Retinal pigment epithelial cell (primary cell): Measurements from ENCODE around the gene CAB39L.
A peak's percentile ranks its signal among the peaks of the same experiment; 100 is the strongest.

ENCODE experiments used
- DNase-seq: peaks from one replicate; pipeline ENCODE4 v3.0.0-alpha.2; 2010; ENCODE audit warnings: low read depth
- H3K4me3 ChIP-seq: 2 replicates; pipeline ENCODE4 v1.5.1; 2011; ENCODE audit warnings: mild to moderate bottlenecking, low read length, control low read depth, moderate library complexity
- TF ChIP-seq, protein P1 (sequence below): conservative IDR thresholded peaks from 2 replicates; pipeline ENCODE4 v1.5.1; 2011; ENCODE audit warnings: low read depth, low read length, control low read depth, inconsistent platforms

Gene CAB39L

DNA sequence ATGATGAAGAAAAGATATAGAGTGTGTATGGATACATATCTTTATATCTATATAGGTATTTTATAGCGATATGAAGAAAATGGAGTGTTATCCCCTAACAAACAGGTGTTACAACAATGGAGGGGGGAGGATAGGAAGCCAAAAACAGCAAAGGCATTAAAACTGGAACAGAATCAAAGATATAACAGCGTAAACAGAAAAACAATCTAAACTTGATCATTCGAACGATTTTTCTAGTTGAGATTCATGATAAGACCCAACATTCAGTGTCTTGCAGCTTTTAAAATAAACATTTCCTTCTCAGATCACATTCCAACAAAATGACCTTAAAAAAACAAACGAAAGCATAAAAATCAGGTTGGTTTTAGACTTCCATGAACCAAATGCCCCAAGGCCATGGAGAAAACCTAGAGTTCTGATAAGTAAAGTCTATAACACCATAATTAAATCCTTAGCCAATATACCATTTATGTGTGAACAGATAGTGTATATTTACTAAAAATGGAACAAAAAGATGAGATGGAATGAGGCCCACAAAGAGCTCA lies 55.7 kb downstream of the CAB39L start:
- TF ChIP-seq, protein P1, sequence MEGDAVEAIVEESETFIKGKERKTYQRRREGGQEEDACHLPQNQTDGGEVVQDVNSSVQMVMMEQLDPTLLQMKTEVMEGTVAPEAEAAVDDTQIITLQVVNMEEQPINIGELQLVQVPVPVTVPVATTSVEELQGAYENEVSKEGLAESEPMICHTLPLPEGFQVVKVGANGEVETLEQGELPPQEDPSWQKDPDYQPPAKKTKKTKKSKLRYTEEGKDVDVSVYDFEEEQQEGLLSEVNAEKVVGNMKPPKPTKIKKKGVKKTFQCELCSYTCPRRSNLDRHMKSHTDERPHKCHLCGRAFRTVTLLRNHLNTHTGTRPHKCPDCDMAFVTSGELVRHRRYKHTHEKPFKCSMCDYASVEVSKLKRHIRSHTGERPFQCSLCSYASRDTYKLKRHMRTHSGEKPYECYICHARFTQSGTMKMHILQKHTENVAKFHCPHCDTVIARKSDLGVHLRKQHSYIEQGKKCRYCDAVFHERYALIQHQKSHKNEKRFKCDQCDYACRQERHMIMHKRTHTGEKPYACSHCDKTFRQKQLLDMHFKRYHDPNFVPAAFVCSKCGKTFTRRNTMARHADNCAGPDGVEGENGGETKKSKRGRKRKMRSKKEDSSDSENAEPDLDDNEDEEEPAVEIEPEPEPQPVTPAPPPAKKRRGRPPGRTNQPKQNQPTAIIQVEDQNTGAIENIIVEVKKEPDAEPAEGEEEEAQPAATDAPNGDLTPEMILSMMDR = no peak
- DNase-seq = no peak

DNA sequence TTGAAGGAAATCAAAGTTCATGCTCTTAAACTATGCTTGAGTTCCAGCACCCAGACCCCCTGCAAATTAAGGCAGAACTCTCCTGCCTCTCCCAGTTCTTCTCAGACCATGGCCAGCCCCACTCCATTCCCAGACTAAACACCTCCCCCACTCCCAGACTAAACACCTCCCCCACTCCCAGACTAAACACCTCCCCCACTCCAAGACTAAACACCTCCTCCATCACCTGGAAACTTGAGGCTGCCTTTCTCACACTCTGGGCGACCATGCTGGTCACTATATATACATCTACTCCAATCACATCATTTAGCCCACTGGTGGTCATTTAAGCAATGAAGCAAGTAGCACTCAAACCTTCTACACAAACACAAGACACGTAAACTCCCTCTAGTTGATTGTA lies 57.2 kb downstream of the CAB39L start:
- no peak overlapping the region for H3K4me3 ChIP-seq
- DNase-seq = no peak
- TF ChIP-seq, protein P1 = no peak

More for the DNA sequence above, 55.7 kb downstream of the CAB39L start:
- no peak overlapping the region for H3K4me3 ChIP-seq

DNA sequence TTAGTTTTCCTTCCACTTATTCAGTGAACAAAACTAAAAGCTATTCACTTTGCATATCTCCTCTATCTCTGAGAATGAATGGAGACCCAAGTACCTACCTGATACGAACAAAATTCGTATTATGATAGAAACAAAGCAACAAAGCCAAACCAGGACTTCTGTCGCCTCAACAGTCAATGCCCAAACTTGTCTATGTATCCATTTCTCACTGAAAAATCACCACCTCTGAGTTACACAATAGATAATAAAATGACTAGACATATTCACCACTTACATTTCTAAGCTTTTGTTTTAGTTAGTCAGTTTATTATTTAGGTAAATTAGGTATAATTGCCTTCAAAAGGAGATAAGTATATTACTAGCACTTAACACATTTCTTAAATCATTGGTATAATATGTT lies 67.7 kb downstream of the CAB39L start:
- TF ChIP-seq, protein P1 = no peak
- DNase-seq = no peak
- H3K4me3 ChIP-seq = no peak overlapping the region

DNA sequence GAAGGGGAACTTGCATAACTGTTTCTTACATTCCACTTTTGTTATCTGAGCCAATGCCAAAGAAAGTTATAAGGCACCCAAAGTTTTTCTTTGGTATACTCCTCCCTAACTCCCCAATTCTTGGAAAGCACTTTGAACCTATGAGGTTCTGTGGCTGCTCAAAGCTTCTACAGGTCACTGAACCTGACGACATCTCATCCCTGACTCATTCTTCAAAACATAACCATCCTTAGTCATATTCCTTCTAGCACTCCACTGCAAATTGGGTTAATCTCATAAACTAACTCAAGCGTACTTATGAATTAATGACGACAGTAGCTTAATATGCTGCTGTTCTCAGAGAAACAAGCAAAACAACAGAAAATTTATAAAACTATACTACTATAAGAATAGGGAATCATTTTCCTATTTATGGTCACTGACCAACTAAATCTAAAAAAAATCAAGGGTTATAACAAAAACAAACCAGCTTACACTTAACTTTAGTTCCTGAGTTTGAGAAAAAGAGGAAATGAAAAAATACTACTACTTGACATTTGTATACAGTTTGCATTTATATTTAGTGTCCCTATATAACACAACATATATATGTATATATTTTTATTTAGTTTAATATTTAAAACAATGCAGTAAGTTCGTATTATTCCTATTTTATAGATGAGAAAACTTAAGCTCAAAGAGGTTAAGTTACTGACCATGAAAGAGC lies 69.1 kb downstream of the CAB39L start:
- H3K4me3 ChIP-seq = no peak overlapping the region
- TF ChIP-seq, protein P1 = no peak
- peak; percentile 97 for DNase-seq

DNA sequence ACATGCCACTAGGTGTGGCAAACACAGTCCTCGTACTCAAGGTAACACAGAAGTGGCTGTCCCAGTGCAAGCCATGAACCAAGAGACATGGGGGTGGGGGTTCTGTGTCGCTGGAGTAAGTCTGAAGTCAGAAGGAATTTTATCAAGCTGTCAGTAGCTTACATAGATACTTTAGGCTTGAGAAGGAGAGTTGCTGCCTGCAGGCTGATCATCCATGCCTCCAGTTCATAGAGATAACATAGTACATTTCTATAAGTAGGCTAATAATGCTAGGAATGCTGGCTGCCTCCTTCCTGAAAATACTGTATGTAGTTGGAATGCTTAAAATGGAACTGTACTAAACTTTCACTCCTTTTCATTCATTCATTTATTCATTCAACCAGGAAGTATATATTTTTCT lies 70.1 kb downstream of the CAB39L start:
- TF ChIP-seq, protein P1 = no peak
- no peak overlapping the region for H3K4me3 ChIP-seq
- DNase-seq = no peak

DNA sequence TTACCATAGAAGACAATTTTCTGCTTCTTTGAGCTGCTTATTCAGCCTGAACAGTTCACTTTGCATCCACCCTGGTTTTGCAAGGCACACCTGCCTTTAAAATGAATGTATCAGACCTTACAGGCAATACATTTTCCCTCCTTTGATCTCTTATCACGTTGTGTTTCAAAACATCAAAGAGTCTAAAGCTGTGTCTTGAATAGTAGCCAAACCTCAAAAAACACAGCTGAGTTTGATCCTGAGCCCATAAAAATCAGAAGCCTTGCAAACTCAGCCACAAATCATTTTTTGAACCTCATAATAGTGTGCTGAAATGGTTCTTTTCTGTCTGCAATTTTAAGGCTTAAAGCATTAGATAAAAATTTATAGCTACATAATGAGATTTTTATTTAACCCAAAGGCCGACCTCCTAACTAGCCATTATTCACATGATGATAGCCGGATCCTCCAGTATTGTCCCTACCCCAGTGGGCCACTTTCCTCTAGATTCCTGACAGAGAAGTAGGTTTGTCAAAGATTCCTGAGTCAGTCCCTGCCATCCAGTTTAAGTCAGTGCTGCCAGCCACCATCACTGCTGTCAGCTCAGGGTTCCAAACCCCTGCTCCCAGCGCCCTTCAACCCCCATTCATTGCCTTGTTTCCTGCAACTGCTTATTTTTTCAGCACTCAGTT lies 71.8 kb downstream of the CAB39L start:
- TF ChIP-seq, protein P1 = no peak
- no peak overlapping the region for H3K4me3 ChIP-seq
- DNase-seq = no peak
